Heart left ventricle (tissue), 16 donors: ENCODE measurements around the gene ACOXL. TPM values are rescaled to one million over a fixed set of nuclear protein-coding genes. Genes with fewer than 3 reads are reported as not detected.

Experiments used
- ATAC-seq, 4 donors: fragments of 200-7000 bp; cut with Tn5 transposase; one replicate each; pipeline ENCODE4 v1.9.1; 2020 to 2022; ENCODE audit warnings: moderate library complexity in 4 of 4, mild to moderate bottlenecking in 3 of 4, moderate number of reproducible peaks in 1 of 4
- DNase-seq, 5 donors: peaks; one replicate each; pipeline ENCODE4 v3.0.0-alpha.2; 2020
- H3K27ac ChIP-seq, 12 donors: fragments of 200-600 bp; sonication (generic) in 4 of 12; one replicate each; pipeline versions ENCODE4 v1.5.0 to v1.8.0; 2016 to 2022; ENCODE audit warnings: mild to moderate bottlenecking in 2 of 12
- H3K27me3 ChIP-seq, 9 donors: fragments of 200-600 bp; sonication (generic) in 2 of 9; one replicate each; pipeline versions ENCODE4 v1.5.1 to v1.8.0; 2016 to 2022; ENCODE audit warnings: mild to moderate bottlenecking in 3 of 9
- H3K36me3 ChIP-seq, 9 donors: fragments of 200-600 bp; sonication (generic) in 2 of 9; one replicate each; pipeline versions ENCODE4 v1.5.0 to v1.8.0; 2018 to 2022; ENCODE audit warnings: mild to moderate bottlenecking in 2 of 9
- H3K4me1 ChIP-seq, 12 donors: fragments of 200-600 bp; sonication (generic) in 4 of 12; one replicate each; pipeline versions ENCODE4 v1.5.0 to v1.8.0; 2016 to 2022; ENCODE audit warnings: mild to moderate bottlenecking in 3 of 12
- H3K4me3 ChIP-seq, 12 donors: fragments of 200-600 bp; sonication (generic) in 4 of 12; one replicate each; pipeline versions ENCODE4 v1.5.0 to v1.8.0; 2017 to 2022; ENCODE audit warnings: mild to moderate bottlenecking in 9 of 12, moderate library complexity in 4 of 12
- H3K9me3 ChIP-seq, 12 donors: fragments of 200-600 bp; sonication (generic) in 4 of 12; one replicate each; pipeline versions ENCODE4 v1.5.0 to v1.8.0; 2016 to 2022; ENCODE audit warnings: mild to moderate bottlenecking in 1 of 12
- CTCF ChIP-seq, 12 donors: fragments of 200-600 bp; sonication (generic) in 4 of 12; IDR thresholded peaks; one replicate each; pipeline versions ENCODE4 v1.5.0 to v1.8.0; 2018 to 2022; ENCODE audit warnings: antibody characterized with exemption in 12 of 12, mild to moderate bottlenecking in 5 of 12
- POLR2A ChIP-seq, 2 donors: fragments of 450-650 bp; IDR thresholded peaks; one replicate each; pipeline ENCODE4 v1.6.1; 2017; ENCODE audit warnings: antibody characterized with exemption in 2 of 2, mild to moderate bottlenecking in 2 of 2, moderate library complexity in 2 of 2
- WGBS, 4 donors: extraction: QIAGEN DNeasy Blood & Tissue Kit in 2 of 4; methylation state at CpG; one replicate each; pipeline versions ENCODE4 v1.1.5 to v1.1.7; 2013 to 2018; 5-methylcytosine and 5-hydroxymethylcytosine counted together
- intact Hi-C, 10 donors: fragments of 100-400 bp; cut with DNase I; formaldehyde crosslinking; loops; one replicate each; pipeline versions ENCODE4 v1.11.1 to v1.14.2; 2022
- polyA plus RNA-seq, 2 donors: library from polyadenylated mRNA; stranded (reverse); fragments of 200-250 nt; gene quantifications; one replicate each; pipeline ENCODE4 v1.2.3, GENCODE V29; 2013
- total RNA-seq, 9 donors: library from RNA; depleted of rRNA in 2 of 9; stranded (reverse); fragments of >200 nt in 2 of 9; fragmentation: NEBNext Ultra II Directional in 3 of 9; extraction: Animal tissue kit (Norgen Biotek cat#: 25700) in 3 of 9; gene quantifications; one replicate each; pipeline versions ENCODE4 v1.1.0 to v1.2.4, GENCODE V29; 2016 to 2023
- donor health status: ischemic (EF 13 %, LVEDD 7.1; RV severe dilation, severe dysfunction).
- donor health status: healthy with polysubstance abuse.
- donor health status: DM: no; HTN: yes; CAD: no.
- donor health status: DM: no; HTN: no; CAD: no.
- donor health status: ischemic (EF 25% LVEDD 6.9; RV normal size, moderate dysfunction).
- donor health status: ischemic (EF 25% LVEDD 5.7; RV mildly dilated, moderate dysfunction).
- donor health status: healthy.
- donor health status: DM: yes; HTN: yes; CAD: no.
- donor health status: ischemic (EF 35%, LVEDD 5.7; RV mildly dilated, moderate dysfunction).
- donor health status: nonischemic (EF 11% LVEDD 7.7; RV severe dilation, severe dysfunction).
- donor health status: DM: yes; HTN: yes; CAD: no.
- donor health status: PGD.
- donor health status: ischemic (EF 29% LVEDD 5.4; RV normal size, mild dysfunction).
- donor health status: nonischemic (EF 23%, LVEDD 6.1; RV moderate dilation, normal function).

The ACOXL gene
- total and polyA plus RNA-seq, 11 donors, result 0.25 TPM; not detected in 10

GRCh38 chr2:110713513-110714362, 18.6 kb upstream of the ACOXL start:
- 80 to 87% (median 84%) methylated on average over 6 of the region's 6 CpGs for WGBS, 4 donors
- Histone ChIP-seq H3K4me1 (peaks cover 0 to 15% (median 6%) of the 10 kb centered on the region in 12 donors), H3K36me3 (no peaks in the 10 kb centered on the region), H3K27ac (no peak overlapping the region), H3K9me3 (no peaks in the 10 kb centered on the region), H3K27me3 (peaks cover 0 to 11% (median 0%) of the 10 kb centered on the region in 9 donors), H3K4me3 (no peak overlapping the region)
- no peak for DNase-seq
- ATAC-seq, result no peak
- intact Hi-C loops, result no loop called here
- no peak for TF ChIP-seq POLR2A (IDR thresholded peaks at IDR 0.05)
- no peak for TF ChIP-seq CTCF (IDR thresholded peaks at IDR 0.05)

- no peak for DNase-seq
- H3K27me3 ChIP-seq, result peaks cover 0 to 11% (median 0%) of the 10 kb centered on the region in 9 donors
- H3K9me3 ChIP-seq, result no peaks in the 10 kb centered on the region
- H3K4me3 ChIP-seq, result no peak overlapping the region
- no peak overlapping the region for H3K27ac ChIP-seq
- H3K36me3 ChIP-seq, result no peaks in the 10 kb centered on the region
- intact Hi-C loops, result no loop called here
- ATAC-seq, result no peak
- TF ChIP-seq POLR2A (IDR thresholded peaks at IDR 0.05) (no peak), CTCF (IDR thresholded peaks at IDR 0.05) (no peak)
- H3K4me1 ChIP-seq, result peaks cover 0 to 15% (median 6%) of the 10 kb centered on the region in 12 donors
- WGBS, 4 donors, result 81 to 88% (median 84%) methylated on average over 6 of the region's 6 CpGs
Observed at GRCh38 chr2:110714452-110715224, 17.7 kb upstream of the ACOXL start.

GRCh38 chr2:110716959-110717645, 15.3 kb upstream of the ACOXL start:
- ATAC-seq (no peak), DNase-seq (no peak)
- Histone ChIP-seq H3K4me1 (peaks cover 0 to 15% (median 6%) of the 10 kb centered on the region in 12 donors), H3K9me3 (no peaks in the 10 kb centered on the region), H3K36me3 (no peaks in the 10 kb centered on the region), H3K4me3 (no peak overlapping the region), H3K27ac (no peak overlapping the region), H3K27me3 (peaks cover 0 to 1% (median 0%) of the 10 kb centered on the region in 9 donors)
- intact Hi-C loops, result no loop called here
- TF ChIP-seq CTCF (IDR thresholded peaks at IDR 0.05), result no peak
- no peak for TF ChIP-seq POLR2A (IDR thresholded peaks at IDR 0.05)
- 53 to 74% (median 65%) methylated on average over 3 of the region's 3 CpGs for whole genome bisulfite sequencing, 4 donors
